GM23338 (cell line): ENCODE measurements around the gene SNORC.

Experiments used
- CREB1 ChIP-seq: fragments of 250-450 bp; sonication (Bioruptor Pico); IDR thresholded peaks from 2 replicates; pipeline ENCODE4 v1.5.0; 2020; ENCODE audit warnings: low read depth, mild to moderate bottlenecking, moderate library complexity
- EZH2 ChIP-seq: fragments of 200-600 bp; sonication (generic); IDR thresholded peaks from one replicate; pipeline ENCODE4 v1.8.0; 2017; ENCODE audit warnings: antibody characterized with exemption, mild to moderate bottlenecking, low read depth; ENCODE audit not compliant: unreplicated experiment
- EZH2phosphoT487 ChIP-seq: fragments of 200-600 bp; sonication (generic); IDR thresholded peaks from one replicate; pipeline ENCODE4 v1.8.1; 2018; ENCODE audit warnings: antibody characterized with exemption; ENCODE audit not compliant: unreplicated experiment
- JUNB ChIP-seq: IDR thresholded peaks from one replicate; pipeline ENCODE4 v1.6.1; 2016; ENCODE audit warnings: antibody characterized with exemption; ENCODE audit not compliant: unreplicated experiment
- NANOG ChIP-seq: IDR thresholded peaks from 2 replicates; pipeline ENCODE4 v1.6.1; 2016; ENCODE audit warnings: antibody characterized with exemption, borderline replicate concordance
- POLR2AphosphoS5 ChIP-seq: IDR thresholded peaks from 2 replicates; pipeline ENCODE4 v1.6.1; 2016; ENCODE audit warnings: antibody characterized with exemption, low read depth
- STAT1 ChIP-seq: IDR thresholded peaks from one replicate; pipeline ENCODE4 v1.6.1; 2016; ENCODE audit warnings: antibody characterized with exemption; ENCODE audit not compliant: unreplicated experiment
- ZNF114 ChIP-seq: fragments of 250-450 bp; sonication (Bioruptor Pico); IDR thresholded peaks from 2 replicates; pipeline ENCODE4 v1.5.0; 2020; ENCODE audit warnings: mild to moderate bottlenecking, moderate library complexity
- ZNF331 ChIP-seq: fragments of 250-450 bp; sonication (Bioruptor Pico); IDR thresholded peaks from 2 replicates; pipeline ENCODE4 v1.5.0; 2020; ENCODE audit warnings: low read depth, mild to moderate bottlenecking, moderate library complexity
- TF ChIP-seq, protein P1 (sequence below), 2 experiments: fragments of 200-600 bp in 1 of 2; sonication (generic) in 1 of 2; conservative IDR thresholded peaks; 2 replicates each; pipeline versions ENCODE4 v1.5.1 to v1.6.1; 2016 to 2017; ENCODE audit warnings: antibody characterized with exemption in 2 of 2, low read depth in 2 of 2, mild to moderate bottlenecking in 2 of 2, moderate library complexity in 1 of 2
- TF ChIP-seq, protein P2 (sequence below): IDR thresholded peaks from one replicate; pipeline ENCODE4 v1.6.1; 2018; ENCODE audit warnings: antibody characterized with exemption; ENCODE audit not compliant: unreplicated experiment
- TF ChIP-seq, protein P3 (sequence below): IDR thresholded peaks from 2 replicates; pipeline ENCODE4 v1.6.1; 2016; ENCODE audit warnings: antibody characterized with exemption
- TF ChIP-seq, protein P4 (sequence below): fragments of 250-450 bp; sonication (Bioruptor Pico); IDR thresholded peaks from 2 replicates; pipeline ENCODE4 v1.5.0; 2020; ENCODE audit warnings: mild to moderate bottlenecking, moderate library complexity

- TF ChIP-seq, protein P1, sequence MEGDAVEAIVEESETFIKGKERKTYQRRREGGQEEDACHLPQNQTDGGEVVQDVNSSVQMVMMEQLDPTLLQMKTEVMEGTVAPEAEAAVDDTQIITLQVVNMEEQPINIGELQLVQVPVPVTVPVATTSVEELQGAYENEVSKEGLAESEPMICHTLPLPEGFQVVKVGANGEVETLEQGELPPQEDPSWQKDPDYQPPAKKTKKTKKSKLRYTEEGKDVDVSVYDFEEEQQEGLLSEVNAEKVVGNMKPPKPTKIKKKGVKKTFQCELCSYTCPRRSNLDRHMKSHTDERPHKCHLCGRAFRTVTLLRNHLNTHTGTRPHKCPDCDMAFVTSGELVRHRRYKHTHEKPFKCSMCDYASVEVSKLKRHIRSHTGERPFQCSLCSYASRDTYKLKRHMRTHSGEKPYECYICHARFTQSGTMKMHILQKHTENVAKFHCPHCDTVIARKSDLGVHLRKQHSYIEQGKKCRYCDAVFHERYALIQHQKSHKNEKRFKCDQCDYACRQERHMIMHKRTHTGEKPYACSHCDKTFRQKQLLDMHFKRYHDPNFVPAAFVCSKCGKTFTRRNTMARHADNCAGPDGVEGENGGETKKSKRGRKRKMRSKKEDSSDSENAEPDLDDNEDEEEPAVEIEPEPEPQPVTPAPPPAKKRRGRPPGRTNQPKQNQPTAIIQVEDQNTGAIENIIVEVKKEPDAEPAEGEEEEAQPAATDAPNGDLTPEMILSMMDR (conservative IDR thresholded peaks at IDR 0.05; ENCODE audit: low read depth in 2 of 2): no peak
- no peak for TF ChIP-seq EZH2phosphoT487
- no peak for TF ChIP-seq STAT1
- no peak for TF ChIP-seq EZH2
- no peak for TF ChIP-seq ZNF331 (CRISPR knock-in tag)
- no peak for TF ChIP-seq POLR2AphosphoS5
- TF ChIP-seq, protein P2, sequence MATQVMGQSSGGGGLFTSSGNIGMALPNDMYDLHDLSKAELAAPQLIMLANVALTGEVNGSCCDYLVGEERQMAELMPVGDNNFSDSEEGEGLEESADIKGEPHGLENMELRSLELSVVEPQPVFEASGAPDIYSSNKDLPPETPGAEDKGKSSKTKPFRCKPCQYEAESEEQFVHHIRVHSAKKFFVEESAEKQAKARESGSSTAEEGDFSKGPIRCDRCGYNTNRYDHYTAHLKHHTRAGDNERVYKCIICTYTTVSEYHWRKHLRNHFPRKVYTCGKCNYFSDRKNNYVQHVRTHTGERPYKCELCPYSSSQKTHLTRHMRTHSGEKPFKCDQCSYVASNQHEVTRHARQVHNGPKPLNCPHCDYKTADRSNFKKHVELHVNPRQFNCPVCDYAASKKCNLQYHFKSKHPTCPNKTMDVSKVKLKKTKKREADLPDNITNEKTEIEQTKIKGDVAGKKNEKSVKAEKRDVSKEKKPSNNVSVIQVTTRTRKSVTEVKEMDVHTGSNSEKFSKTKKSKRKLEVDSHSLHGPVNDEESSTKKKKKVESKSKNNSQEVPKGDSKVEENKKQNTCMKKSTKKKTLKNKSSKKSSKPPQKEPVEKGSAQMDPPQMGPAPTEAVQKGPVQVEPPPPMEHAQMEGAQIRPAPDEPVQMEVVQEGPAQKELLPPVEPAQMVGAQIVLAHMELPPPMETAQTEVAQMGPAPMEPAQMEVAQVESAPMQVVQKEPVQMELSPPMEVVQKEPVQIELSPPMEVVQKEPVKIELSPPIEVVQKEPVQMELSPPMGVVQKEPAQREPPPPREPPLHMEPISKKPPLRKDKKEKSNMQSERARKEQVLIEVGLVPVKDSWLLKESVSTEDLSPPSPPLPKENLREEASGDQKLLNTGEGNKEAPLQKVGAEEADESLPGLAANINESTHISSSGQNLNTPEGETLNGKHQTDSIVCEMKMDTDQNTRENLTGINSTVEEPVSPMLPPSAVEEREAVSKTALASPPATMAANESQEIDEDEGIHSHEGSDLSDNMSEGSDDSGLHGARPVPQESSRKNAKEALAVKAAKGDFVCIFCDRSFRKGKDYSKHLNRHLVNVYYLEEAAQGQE: no peak
- TF ChIP-seq JUNB: no peak
- TF ChIP-seq CREB1 (CRISPR knock-in tag): no peak
- TF ChIP-seq ZNF114 (CRISPR knock-in tag): no peak
- TF ChIP-seq, protein P3, sequence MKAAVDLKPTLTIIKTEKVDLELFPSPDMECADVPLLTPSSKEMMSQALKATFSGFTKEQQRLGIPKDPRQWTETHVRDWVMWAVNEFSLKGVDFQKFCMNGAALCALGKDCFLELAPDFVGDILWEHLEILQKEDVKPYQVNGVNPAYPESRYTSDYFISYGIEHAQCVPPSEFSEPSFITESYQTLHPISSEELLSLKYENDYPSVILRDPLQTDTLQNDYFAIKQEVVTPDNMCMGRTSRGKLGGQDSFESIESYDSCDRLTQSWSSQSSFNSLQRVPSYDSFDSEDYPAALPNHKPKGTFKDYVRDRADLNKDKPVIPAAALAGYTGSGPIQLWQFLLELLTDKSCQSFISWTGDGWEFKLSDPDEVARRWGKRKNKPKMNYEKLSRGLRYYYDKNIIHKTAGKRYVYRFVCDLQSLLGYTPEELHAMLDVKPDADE: no peak
- no peak for TF ChIP-seq NANOG
- TF ChIP-seq, protein P4, sequence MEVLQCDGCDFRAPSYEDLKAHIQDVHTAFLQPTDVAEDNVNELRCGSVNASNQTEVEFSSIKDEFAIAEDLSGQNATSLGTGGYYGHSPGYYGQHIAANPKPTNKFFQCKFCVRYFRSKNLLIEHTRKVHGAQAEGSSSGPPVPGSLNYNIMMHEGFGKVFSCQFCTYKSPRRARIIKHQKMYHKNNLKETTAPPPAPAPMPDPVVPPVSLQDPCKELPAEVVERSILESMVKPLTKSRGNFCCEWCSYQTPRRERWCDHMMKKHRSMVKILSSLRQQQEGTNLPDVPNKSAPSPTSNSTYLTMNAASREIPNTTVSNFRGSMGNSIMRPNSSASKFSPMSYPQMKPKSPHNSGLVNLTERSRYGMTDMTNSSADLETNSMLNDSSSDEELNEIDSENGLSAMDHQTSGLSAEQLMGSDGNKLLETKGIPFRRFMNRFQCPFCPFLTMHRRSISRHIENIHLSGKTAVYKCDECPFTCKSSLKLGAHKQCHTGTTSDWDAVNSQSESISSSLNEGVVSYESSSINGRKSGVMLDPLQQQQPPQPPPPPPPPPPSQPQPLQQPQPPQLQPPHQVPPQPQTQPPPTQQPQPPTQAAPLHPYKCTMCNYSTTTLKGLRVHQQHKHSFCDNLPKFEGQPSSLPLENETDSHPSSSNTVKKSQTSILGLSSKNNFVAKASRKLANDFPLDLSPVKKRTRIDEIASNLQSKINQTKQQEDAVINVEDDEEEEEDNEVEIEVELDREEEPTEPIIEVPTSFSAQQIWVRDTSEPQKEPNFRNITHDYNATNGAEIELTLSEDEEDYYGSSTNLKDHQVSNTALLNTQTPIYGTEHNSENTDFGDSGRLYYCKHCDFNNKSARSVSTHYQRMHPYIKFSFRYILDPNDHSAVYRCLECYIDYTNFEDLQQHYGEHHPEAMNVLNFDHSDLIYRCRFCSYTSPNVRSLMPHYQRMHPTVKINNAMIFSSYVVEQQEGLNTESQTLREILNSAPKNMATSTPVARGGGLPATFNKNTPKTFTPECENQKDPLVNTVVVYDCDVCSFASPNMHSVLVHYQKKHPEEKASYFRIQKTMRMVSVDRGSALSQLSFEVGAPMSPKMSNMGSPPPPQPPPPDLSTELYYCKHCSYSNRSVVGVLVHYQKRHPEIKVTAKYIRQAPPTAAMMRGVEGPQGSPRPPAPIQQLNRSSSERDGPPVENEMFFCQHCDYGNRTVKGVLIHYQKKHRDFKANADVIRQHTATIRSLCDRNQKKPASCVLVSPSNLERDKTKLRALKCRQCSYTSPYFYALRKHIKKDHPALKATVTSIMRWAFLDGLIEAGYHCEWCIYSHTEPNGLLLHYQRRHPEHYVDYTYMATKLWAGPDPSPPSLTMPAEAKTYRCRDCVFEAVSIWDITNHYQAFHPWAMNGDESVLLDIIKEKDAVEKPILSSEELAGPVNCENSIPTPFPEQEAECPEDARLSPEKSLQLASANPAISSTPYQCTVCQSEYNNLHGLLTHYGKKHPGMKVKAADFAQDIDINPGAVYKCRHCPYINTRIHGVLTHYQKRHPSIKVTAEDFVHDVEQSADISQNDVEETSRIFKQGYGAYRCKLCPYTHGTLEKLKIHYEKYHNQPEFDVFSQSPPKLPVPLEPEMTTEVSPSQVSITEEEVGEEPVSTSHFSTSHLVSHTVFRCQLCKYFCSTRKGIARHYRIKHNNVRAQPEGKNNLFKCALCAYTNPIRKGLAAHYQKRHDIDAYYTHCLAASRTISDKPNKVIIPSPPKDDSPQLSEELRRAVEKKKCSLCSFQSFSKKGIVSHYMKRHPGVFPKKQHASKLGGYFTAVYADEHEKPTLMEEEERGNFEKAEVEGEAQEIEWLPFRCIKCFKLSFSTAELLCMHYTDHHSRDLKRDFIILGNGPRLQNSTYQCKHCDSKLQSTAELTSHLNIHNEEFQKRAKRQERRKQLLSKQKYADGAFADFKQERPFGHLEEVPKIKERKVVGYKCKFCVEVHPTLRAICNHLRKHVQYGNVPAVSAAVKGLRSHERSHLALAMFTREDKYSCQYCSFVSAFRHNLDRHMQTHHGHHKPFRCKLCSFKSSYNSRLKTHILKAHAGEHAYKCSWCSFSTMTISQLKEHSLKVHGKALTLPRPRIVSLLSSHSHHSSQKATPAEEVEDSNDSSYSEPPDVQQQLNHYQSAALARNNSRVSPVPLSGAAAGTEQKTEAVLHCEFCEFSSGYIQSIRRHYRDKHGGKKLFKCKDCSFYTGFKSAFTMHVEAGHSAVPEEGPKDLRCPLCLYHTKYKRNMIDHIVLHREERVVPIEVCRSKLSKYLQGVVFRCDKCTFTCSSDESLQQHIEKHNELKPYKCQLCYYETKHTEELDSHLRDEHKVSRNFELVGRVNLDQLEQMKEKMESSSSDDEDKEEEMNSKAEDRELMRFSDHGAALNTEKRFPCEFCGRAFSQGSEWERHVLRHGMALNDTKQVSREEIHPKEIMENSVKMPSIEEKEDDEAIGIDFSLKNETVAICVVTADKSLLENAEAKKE: no peak
Observed at GRCh38 chr2:232873909-232874641, 4.0 kb downstream of the SNORC start.
